SJSA1 (cell line): ENCODE results near the gene FNDC1. TPM values are rescaled to one million over a fixed set of nuclear protein-coding genes. Genes with fewer than 3 reads are reported as not detected.

Source experiments
- DNase-seq, 2 experiments: peaks; one replicate each; pipeline ENCODE4 v3.0.0-alpha.2; 2015 to 2020; ENCODE audit warnings: low spot score in 2 of 2, low read depth in 1 of 2
- H3K27ac ChIP-seq: fragments of 250-450 bp; sonication (Bioruptor Pico); 2 replicates; pipeline ENCODE4 v1.5.1; 2020; ENCODE audit warnings: mild to moderate bottlenecking, moderate library complexity
- H3K27me3 ChIP-seq: fragments of 250-450 bp; sonication (Bioruptor Pico); replicated peaks from 2 replicates; pipeline ENCODE4 v1.5.1; 2020; ENCODE audit warnings: mild to moderate bottlenecking, moderate library complexity
- H3K36me3 ChIP-seq: fragments of 250-450 bp; sonication (Bioruptor Pico); 2 replicates; pipeline ENCODE4 v1.5.1; 2020; ENCODE audit warnings: mild to moderate bottlenecking
- H3K4me1 ChIP-seq: fragments of 250-450 bp; sonication (Bioruptor Pico); replicated peaks from 2 replicates; pipeline ENCODE4 v1.6.1; 2021; ENCODE audit warnings: mild to moderate bottlenecking
- H3K4me3 ChIP-seq: fragments of 250-450 bp; sonication (Bioruptor Pico); 2 replicates; pipeline ENCODE4 v1.5.1; 2020; ENCODE audit warnings: mild to moderate bottlenecking
- H3K9me3 ChIP-seq: fragments of 250-450 bp; sonication (Bioruptor Pico); replicated peaks from 2 replicates; pipeline ENCODE4 v1.5.1; 2020; ENCODE audit warnings: mild to moderate bottlenecking
- total RNA-seq: library from RNA; depleted of rRNA; stranded (reverse); fragments of >200 nt; shearing (Covaris generic); gene quantifications from 2 replicates; pipeline ENCODE4 v1.2.3, GENCODE V29; 2014

Gene FNDC1
- total RNA-seq, 1 experiment from 2014 or later = 4.9 TPM

- DNase-seq = no peak
- Histone ChIP-seq H3K27ac (no peak overlapping the region), H3K4me3 (no peak overlapping the region), H3K27me3 (peaks cover 10% of the 10 kb centered on the region), H3K36me3 (no peaks in the 10 kb centered on the region), H3K4me1 (peaks cover 6% of the 10 kb centered on the region), H3K9me3 (no peaks in the 10 kb centered on the region)
Observed at GRCh38 chr6:159137676-159138075, 31.5 kb upstream of the FNDC1 start.

GRCh38 chr6:159142531-159142930, 26.7 kb upstream of the FNDC1 start:
- Histone ChIP-seq H3K9me3 (no peaks in the 10 kb centered on the region), H3K4me1 (no peaks in the 10 kb centered on the region), H3K27ac (no peak overlapping the region), H3K4me3 (no peak overlapping the region), H3K27me3 (peaks cover 16% of the 10 kb centered on the region), H3K36me3 (no peaks in the 10 kb centered on the region)
- DNase-seq = no peak

GRCh38 chr6:159148641-159149040, 20.6 kb upstream of the FNDC1 start:
- H3K4me3 ChIP-seq = no peak overlapping the region
- no peaks in the 10 kb centered on the region for H3K36me3 ChIP-seq
- no peaks in the 10 kb centered on the region for H3K9me3 ChIP-seq
- H3K4me1 ChIP-seq = no peaks in the 10 kb centered on the region
- no peak for DNase-seq
- no peak overlapping the region for H3K27ac ChIP-seq
- 0 out of 2 replicates have a peak, but pooled peaks cover 7% of the 10 kb centered on the region for H3K27me3 ChIP-seq

GRCh38 chr6:159149641-159150040, 19.6 kb upstream of the FNDC1 start:
- H3K27me3 ChIP-seq = 0 out of 2 replicates have a peak, but pooled peaks cover 7% of the 10 kb centered on the region
- no peaks in the 10 kb centered on the region for H3K9me3 ChIP-seq
- no peaks in the 10 kb centered on the region for H3K36me3 ChIP-seq
- no peak for DNase-seq
- H3K4me1 ChIP-seq = no peaks in the 10 kb centered on the region
- no peak overlapping the region for H3K27ac ChIP-seq
- H3K4me3 ChIP-seq = no peak overlapping the region

GRCh38 chr6:159151266-159151855, 17.8 kb upstream of the FNDC1 start:
- H3K4me3 ChIP-seq = no peak overlapping the region
- H3K4me1 ChIP-seq = no peaks in the 10 kb centered on the region
- peak; percentile 53 to 58 for DNase-seq
- no peak overlapping the region for H3K27ac ChIP-seq
- H3K27me3 ChIP-seq = no peaks in the 10 kb centered on the region
- H3K36me3 ChIP-seq = no peaks in the 10 kb centered on the region
- no peaks in the 10 kb centered on the region for H3K9me3 ChIP-seq

GRCh38 chr6:159152041-159152440, 17.2 kb upstream of the FNDC1 start:
- no peaks in the 10 kb centered on the region for H3K36me3 ChIP-seq
- no peaks in the 10 kb centered on the region for H3K9me3 ChIP-seq
- H3K27me3 ChIP-seq = no peaks in the 10 kb centered on the region
- no peak overlapping the region for H3K27ac ChIP-seq
- no peaks in the 10 kb centered on the region for H3K4me1 ChIP-seq
- DNase-seq = no peak
- no peak overlapping the region for H3K4me3 ChIP-seq

- H3K4me1 ChIP-seq = no peaks in the 10 kb centered on the region
- no peaks in the 10 kb centered on the region for H3K9me3 ChIP-seq
- DNase-seq = no peak
- no peaks in the 10 kb centered on the region for H3K36me3 ChIP-seq
- H3K4me3 ChIP-seq = no peak overlapping the region
- H3K27me3 ChIP-seq = no peaks in the 10 kb centered on the region
- H3K27ac ChIP-seq = no peak overlapping the region
Observed at GRCh38 chr6:159152782-159153181, 16.4 kb upstream of the FNDC1 start.

- Histone ChIP-seq H3K4me3 (no peak overlapping the region), H3K4me1 (no peaks in the 10 kb centered on the region), H3K36me3 (no peaks in the 10 kb centered on the region), H3K27ac (no peak overlapping the region), H3K9me3 (no peaks in the 10 kb centered on the region), H3K27me3 (no peaks in the 10 kb centered on the region)
- no peak for DNase-seq
Observed at GRCh38 chr6:159155679-159156078, 13.5 kb upstream of the FNDC1 start.

GRCh38 chr6:159156089-159156488, 13.1 kb upstream of the FNDC1 start:
- no peak for DNase-seq
- Histone ChIP-seq H3K4me1 (no peaks in the 10 kb centered on the region), H3K27ac (no peak overlapping the region), H3K36me3 (no peaks in the 10 kb centered on the region), H3K4me3 (no peak overlapping the region), H3K27me3 (no peaks in the 10 kb centered on the region), H3K9me3 (no peaks in the 10 kb centered on the region)

GRCh38 chr6:159157431-159157830, 11.8 kb upstream of the FNDC1 start:
- Histone ChIP-seq H3K36me3 (no peaks in the 10 kb centered on the region), H3K9me3 (no peaks in the 10 kb centered on the region), H3K27me3 (no peaks in the 10 kb centered on the region), H3K4me1 (no peaks in the 10 kb centered on the region), H3K27ac (no peak overlapping the region), H3K4me3 (no peak overlapping the region)
- no peak for DNase-seq

GRCh38 chr6:159161839-159162238, 7.4 kb upstream of the FNDC1 start:
- Histone ChIP-seq H3K9me3 (no peaks in the 10 kb centered on the region), H3K4me3 (no peak overlapping the region), H3K4me1 (peaks cover 13% of the 10 kb centered on the region)

GRCh38 chr6:159163901-159164370, 5.3 kb upstream of the FNDC1 start:
- Histone ChIP-seq H3K36me3 (no peaks in the 10 kb centered on the region), H3K4me1 (peaks cover 18% of the 10 kb centered on the region)

More at GRCh38 chr6:159161839-159162238, 7.4 kb upstream of the FNDC1 start:
- Histone ChIP-seq H3K27me3 (no peaks in the 10 kb centered on the region), H3K27ac (no peak overlapping the region), H3K36me3 (no peaks in the 10 kb centered on the region)
- no peak for DNase-seq

GRCh38 chr6:159168536-159169192, 536 bp upstream of the FNDC1 start:
- peak overlapping the region; percentile 65 for H3K4me3 ChIP-seq
- peaks cover 50% of the 10 kb centered on the region for H3K4me1 ChIP-seq
- DNase-seq = peak; percentile 73
- H3K27ac ChIP-seq = no peak overlapping the region
- no peaks in the 10 kb centered on the region for H3K36me3 ChIP-seq
- no peaks in the 10 kb centered on the region for H3K9me3 ChIP-seq
- no peaks in the 10 kb centered on the region for H3K27me3 ChIP-seq

More at GRCh38 chr6:159163901-159164370, 5.3 kb upstream of the FNDC1 start:
- Histone ChIP-seq H3K27me3 (no peaks in the 10 kb centered on the region), H3K9me3 (no peaks in the 10 kb centered on the region), H3K4me3 (no peak overlapping the region), H3K27ac (peak overlapping the region; percentile 56)
- peak in 1 of 2 experiments; percentile 55 for DNase-seq

GRCh38 chr6:159169557-159170332, 545 bp downstream of the FNDC1 start:
- no peaks in the 10 kb centered on the region for H3K27me3 ChIP-seq
- DNase-seq = peak; percentile 79 to 80
- H3K9me3 ChIP-seq = no peaks in the 10 kb centered on the region
- H3K4me3 ChIP-seq = peak overlapping the region; percentile 65
- no peaks in the 10 kb centered on the region for H3K36me3 ChIP-seq
- H3K4me1 ChIP-seq = peaks cover 49% of the 10 kb centered on the region
- H3K27ac ChIP-seq = peak overlapping the region; percentile 23; the same call in 1 of the 2 replicates
